OCI-LY1 (cell line): ENCODE results near the gene RESP18.

ENCODE experiments used
- CTCF ChIP-seq: fragments of 200-600 bp; sonication (generic), shearing (Covaris generic); IDR thresholded peaks from 2 replicates; pipeline ENCODE4 v1.5.1; 2017; ENCODE audit warnings: mild to moderate bottlenecking, antibody characterized with exemption, low read length, moderate library complexity, mixed read lengths
- EZH2 ChIP-seq: fragments of 200-600 bp; sonication (generic), shearing (Covaris generic); IDR thresholded peaks from 2 replicates; pipeline ENCODE4 v1.8.0; 2017; ENCODE audit warnings: borderline replicate concordance, mixed run types, mild to moderate bottlenecking, antibody characterized with exemption, low read length, moderate library complexity, mixed read lengths

DNA sequence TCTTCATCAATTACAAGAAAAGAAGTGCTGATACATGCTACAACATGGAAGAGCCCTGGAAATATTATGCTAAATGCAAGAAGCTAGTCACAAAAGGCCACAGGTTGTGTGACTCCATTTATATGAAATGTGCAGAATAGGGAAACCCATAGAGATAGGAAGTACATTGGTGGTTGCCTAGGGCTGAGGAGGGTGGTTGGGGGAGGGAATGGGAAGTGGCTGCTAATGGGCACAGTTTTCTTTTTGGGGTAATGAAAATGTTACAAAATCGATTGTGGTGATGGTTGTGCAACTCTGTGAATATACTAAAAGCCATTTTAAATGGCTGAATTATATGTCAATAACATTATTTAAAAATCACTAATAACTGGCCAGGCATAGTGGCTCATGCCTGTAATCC lies 24.3 kb upstream of the RESP18 start:
- TF ChIP-seq CTCF = no peak
- TF ChIP-seq EZH2 = no peak
